SJCRH30 (cell line): ENCODE measurements around the gene FAM181A. TPM values are rescaled to one million over a fixed set of nuclear protein-coding genes. Genes with fewer than 3 reads are reported as not detected.

Experiments
- DNase-seq, 2 experiments: peaks; one replicate each; pipeline ENCODE4 v3.0.0-alpha.2; 2015 to 2020
- H3K27ac ChIP-seq: fragments of 250-450 bp; sonication (Bioruptor Pico); 2 replicates; pipeline ENCODE4 v1.5.1; 2020; ENCODE audit warnings: mild to moderate bottlenecking, moderate library complexity
- H3K27me3 ChIP-seq: fragments of 250-450 bp; sonication (Bioruptor Pico); 2 replicates; pipeline ENCODE4 v1.5.1; 2020; ENCODE audit warnings: mild to moderate bottlenecking, moderate library complexity
- H3K36me3 ChIP-seq: fragments of 250-450 bp; sonication (Bioruptor Pico); 2 replicates; pipeline ENCODE4 v1.5.1; 2020; ENCODE audit warnings: mild to moderate bottlenecking, moderate library complexity
- H3K4me1 ChIP-seq: fragments of 250-450 bp; sonication (Bioruptor Pico); 2 replicates; pipeline ENCODE4 v1.5.1; 2020; ENCODE audit warnings: mild to moderate bottlenecking, moderate library complexity
- H3K4me3 ChIP-seq: fragments of 250-450 bp; sonication (Bioruptor Pico); 2 replicates; pipeline ENCODE4 v1.5.1; 2020; ENCODE audit warnings: mild to moderate bottlenecking, moderate library complexity
- H3K9me3 ChIP-seq: fragments of 250-450 bp; sonication (Bioruptor Pico); replicated peaks from 2 replicates; pipeline ENCODE4 v1.5.1; 2020; ENCODE audit warnings: mild to moderate bottlenecking, moderate library complexity
- total RNA-seq: library from RNA; depleted of rRNA; stranded (reverse); fragments of >200 nt; shearing (Covaris generic); gene quantifications from 2 replicates; pipeline ENCODE4 v1.2.3, GENCODE V29; 2014

Gene FAM181A
- total RNA-seq, 1 experiment from 2014 or later, result not detected

DNA sequence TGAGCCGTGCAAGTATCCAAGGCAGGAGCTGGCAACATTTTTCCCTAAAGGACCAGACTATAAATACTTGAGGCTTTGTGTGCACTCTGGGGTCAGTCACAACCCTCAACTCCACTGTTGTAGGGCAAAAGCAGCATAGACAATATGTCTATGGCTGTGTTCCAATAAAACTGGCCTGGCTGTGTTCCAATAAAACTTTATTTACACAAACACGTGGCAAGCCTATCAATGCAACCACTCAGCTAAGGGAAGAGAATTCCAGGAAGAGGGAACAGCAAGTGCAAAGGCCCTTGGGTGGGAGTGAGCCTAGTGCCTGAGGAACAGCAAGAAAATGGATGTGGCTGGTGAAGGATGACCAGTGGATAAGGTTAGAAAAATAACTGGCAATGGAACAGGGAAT, 11.3 kb upstream of the FAM181A start:
- H3K27ac ChIP-seq, result no peak overlapping the region
- H3K4me1 ChIP-seq, result no peaks in the 10 kb centered on the region
- no peak for DNase-seq
- no peak overlapping the region for H3K4me3 ChIP-seq
- no peaks in the 10 kb centered on the region for H3K36me3 ChIP-seq
- H3K9me3 ChIP-seq, result no peaks in the 10 kb centered on the region
- H3K27me3 ChIP-seq, result no peaks in the 10 kb centered on the region

DNA sequence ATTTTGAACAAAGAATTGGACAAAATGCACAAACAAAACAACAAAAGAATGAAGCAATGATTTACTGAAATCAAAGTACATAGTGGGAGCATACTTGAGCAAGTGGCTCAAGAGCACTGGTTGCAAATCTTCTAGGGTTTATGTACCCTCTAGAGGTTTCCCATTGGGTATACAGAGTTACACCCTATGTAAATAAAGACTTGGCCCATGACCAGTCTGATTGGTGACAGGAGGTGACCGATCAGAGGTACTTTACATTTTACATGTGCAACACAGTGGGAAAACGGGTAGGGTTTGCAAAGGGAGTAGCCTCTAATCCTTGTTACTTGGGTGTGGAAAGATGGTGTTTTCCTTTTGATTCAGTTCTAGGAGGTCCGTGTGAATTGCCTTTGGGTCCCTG, 10.6 kb upstream of the FAM181A start:
- Histone ChIP-seq H3K9me3 (no peaks in the 10 kb centered on the region), H3K4me3 (no peak overlapping the region), H3K4me1 (no peaks in the 10 kb centered on the region), H3K27me3 (no peaks in the 10 kb centered on the region), H3K36me3 (no peaks in the 10 kb centered on the region), H3K27ac (no peak overlapping the region)
- DNase-seq, result no peak

DNA sequence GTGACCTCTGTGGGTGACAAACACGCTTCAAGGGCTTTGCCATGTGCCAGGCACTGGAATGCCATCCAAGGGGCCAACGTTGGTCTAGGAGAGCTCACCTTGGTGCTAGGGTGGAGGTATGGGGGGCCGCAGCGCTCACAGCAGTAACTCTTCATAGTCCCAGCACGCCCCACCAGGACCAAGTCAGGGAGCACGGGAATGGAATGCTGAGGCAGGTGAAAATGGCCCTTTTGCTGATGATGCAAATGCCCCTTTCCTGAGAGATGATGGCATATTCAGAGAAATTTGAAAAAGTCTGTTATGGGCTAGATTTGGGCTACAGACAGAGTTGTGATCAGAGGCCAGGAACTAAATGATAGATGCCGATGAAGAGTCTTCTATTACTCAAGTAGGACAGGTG, 10.0 kb upstream of the FAM181A start:
- no peaks in the 10 kb centered on the region for H3K36me3 ChIP-seq
- no peak overlapping the region for H3K4me3 ChIP-seq
- H3K4me1 ChIP-seq, result no peaks in the 10 kb centered on the region
- H3K9me3 ChIP-seq, result no peaks in the 10 kb centered on the region
- no peaks in the 10 kb centered on the region for H3K27me3 ChIP-seq
- H3K27ac ChIP-seq, result no peak overlapping the region
- DNase-seq, result no peak

DNA sequence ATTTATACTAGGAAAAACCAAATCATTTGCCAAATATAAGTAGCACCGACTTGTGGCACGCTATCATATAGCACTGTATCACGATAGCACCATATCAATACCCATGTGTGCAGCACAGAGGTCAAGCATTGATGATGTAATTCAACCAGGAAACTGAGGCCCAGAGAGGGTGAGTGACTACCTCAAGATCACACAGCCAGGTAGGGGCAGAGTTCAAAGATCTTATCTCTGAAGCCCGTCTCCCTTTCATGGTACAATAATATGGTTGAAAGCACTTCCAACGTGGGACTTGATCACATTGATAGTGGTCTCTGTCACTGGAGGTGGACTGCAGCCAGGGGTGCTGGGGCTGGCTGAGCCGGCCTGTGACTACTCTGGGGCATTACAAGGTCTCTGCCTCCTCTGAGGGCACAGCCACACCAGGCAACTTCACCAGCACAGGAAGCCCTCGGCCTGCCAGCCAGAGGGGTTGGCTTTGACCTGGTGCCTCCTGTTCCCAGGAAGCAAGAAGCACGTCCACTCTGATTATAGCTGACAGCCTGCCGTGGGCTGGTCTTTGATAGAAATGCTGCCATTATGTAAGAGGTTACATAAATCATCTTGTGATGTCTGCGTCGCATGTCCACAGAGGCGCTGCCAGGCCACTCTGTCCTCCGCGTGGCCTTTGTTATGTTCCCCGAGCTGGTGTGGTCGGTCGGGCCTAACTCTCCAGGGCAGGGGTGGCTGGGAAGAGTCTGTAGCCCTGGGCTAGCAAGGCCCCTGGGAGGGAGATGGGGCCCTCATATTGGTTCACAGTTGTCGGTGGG, 5.9 kb upstream of the FAM181A start:
- H3K9me3 ChIP-seq, result no peaks in the 10 kb centered on the region
- no peak overlapping the region for H3K4me3 ChIP-seq
- no peak for DNase-seq
- no peaks in the 10 kb centered on the region for H3K4me1 ChIP-seq
- no peaks in the 10 kb centered on the region for H3K36me3 ChIP-seq
- no peaks in the 10 kb centered on the region for H3K27me3 ChIP-seq
- H3K27ac ChIP-seq, result no peak overlapping the region

DNA sequence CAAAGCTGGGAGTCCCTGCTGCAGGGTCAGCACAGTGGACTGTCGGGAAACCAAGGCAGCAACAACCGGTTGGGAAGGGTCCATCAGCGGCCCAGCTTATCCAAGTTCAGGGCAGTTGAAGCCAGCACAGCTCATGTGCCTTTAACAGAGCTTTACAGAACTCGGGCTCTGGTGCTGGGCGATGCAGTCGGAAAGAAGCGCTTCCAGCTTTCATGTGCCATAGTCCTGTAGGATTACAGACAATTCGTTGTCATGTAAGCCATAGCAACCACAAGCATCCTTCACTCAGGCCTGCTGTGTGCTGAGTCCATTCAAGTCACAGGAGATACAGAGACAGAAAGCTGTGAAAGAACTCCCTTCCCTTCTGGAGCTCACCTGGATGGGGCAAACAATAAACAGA, 3.5 kb upstream of the FAM181A start:
- H3K4me3 ChIP-seq, result no peak overlapping the region
- H3K27me3 ChIP-seq, result no peaks in the 10 kb centered on the region
- no peaks in the 10 kb centered on the region for H3K9me3 ChIP-seq
- no peaks in the 10 kb centered on the region for H3K36me3 ChIP-seq
- no peak for DNase-seq
- no peaks in the 10 kb centered on the region for H3K4me1 ChIP-seq
- no peak overlapping the region for H3K27ac ChIP-seq

DNA sequence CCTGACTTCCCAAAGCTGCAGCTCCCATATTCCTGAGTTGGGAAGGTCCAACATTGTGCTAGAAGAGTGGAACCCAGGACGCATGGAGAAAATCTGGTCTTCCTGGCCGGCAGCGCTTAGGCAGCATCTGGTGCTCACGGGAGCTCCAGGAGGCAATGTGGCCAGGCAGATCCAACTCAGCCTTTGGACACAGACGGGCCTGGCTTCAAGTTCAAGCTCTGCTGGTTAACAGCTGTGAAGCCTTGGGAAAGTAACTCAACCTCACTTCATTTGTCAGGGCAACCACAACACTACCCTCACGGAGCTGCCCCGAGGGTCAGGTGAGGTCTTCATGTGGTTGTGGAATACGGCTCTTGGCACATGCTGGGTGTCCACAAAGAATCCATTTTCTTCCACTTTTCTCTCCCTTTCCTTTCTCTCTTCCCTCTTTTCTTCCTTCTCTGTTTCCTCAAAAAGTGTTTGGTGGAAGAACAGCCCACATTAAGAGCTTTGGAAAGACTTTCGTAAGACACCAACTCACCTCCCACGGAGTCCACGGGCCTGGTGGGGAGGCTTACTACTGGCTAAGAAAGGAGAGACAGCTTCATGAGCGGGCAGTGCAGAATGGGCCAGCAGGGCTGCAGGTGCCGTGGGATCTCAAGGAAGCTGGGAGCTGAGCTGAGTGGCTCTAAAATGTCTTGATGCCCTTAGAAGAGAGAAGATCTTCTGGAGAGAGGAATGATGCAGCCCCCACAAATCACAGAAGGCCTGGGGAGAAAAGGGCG, 2.4 kb upstream of the FAM181A start:
- Histone ChIP-seq H3K9me3 (no peaks in the 10 kb centered on the region), H3K27ac (no peak overlapping the region), H3K36me3 (no peaks in the 10 kb centered on the region), H3K27me3 (no peaks in the 10 kb centered on the region), H3K4me3 (no peak overlapping the region), H3K4me1 (no peaks in the 10 kb centered on the region)
- DNase-seq, result no peak

DNA sequence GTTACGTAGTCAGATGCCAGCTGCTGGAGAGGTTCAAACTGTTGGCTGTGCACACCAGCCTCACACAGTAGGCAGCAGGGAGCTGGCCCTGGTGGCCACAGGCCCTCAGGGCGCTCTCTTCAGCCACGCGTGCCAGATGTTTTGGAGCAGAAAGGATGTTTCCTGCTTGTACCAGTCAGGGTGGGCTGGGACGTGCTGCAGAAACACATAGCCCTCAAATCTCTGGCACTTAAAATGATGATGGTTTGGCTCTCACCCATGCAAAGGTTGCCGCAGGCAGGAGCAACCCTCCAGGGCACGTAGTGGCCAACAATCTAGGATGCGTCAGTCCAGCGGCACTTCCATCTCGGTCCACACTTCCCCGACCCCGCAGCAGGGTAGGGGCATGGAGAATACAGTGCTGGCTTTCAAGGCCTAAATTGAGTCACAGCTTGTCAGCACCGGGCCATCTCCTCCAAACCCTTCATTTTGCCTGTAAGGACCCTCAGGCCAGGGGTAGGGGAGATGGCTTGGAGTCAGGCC, 1.7 kb upstream of the FAM181A start:
- no peaks in the 10 kb centered on the region for H3K9me3 ChIP-seq
- H3K27me3 ChIP-seq, result no peaks in the 10 kb centered on the region
- no peak overlapping the region for H3K27ac ChIP-seq

DNA sequence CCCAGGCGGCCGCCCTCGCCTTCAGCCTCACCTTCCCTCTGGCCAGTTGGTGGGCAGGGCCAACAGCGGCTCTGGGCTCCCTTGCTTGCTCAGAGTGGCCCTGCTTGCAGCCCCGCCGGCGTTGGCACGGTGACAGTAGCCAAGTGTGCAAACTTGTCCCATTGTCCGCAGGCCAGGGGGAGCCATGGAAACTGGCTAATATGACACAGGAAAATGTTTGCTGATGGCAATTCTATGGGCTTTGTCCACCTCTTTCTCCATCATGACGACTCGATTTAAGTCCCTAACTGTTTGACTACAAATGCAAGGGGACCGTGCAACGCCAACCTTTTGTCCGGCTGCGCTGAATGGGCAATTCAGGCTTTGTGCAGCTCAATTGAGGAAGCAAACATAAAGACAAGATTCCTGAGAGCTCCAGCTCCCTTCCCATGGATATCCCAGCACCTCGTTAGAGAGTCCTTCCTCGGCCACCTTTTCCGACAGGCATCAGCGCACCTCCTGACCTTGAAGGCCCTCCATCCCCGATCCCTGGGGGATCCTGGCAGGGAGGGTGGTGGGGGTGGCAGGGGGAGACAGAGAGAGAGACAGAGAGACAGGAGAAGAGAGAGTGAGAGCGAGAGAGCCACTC, 785 bp upstream of the FAM181A start:
- Histone ChIP-seq H3K9me3 (no peaks in the 10 kb centered on the region), H3K4me1 (no peaks in the 10 kb centered on the region), H3K27me3 (no peaks in the 10 kb centered on the region), H3K27ac (no peak overlapping the region), H3K4me3 (no peak overlapping the region), H3K36me3 (no peaks in the 10 kb centered on the region)
- no peak for DNase-seq

More for the DNA sequence above, 1.7 kb upstream of the FAM181A start:
- no peak for DNase-seq
- Histone ChIP-seq H3K4me3 (no peak overlapping the region), H3K36me3 (no peaks in the 10 kb centered on the region), H3K4me1 (no peaks in the 10 kb centered on the region)

DNA sequence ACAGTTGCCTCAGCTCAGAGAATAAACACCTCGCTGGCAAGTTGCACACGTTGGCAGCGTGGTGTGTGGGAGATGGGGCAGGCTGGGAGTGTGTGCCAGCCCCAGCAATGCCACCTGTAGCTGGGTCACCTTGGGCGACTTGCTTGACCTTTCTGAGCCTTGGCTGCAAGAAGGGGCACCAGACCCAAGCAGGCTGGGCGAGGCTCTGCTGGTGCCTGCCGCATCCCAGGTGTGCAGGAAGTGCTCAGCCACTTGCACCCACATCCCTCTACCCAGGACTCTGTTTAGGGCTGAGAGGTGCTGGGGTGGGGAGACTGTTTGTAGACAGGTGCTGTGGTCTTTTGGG, 629 bp downstream of the FAM181A start:
- no peak for DNase-seq
- Histone ChIP-seq H3K9me3 (no peaks in the 10 kb centered on the region), H3K27me3 (no peaks in the 10 kb centered on the region), H3K4me1 (no peaks in the 10 kb centered on the region), H3K27ac (no peak overlapping the region), H3K4me3 (no peak overlapping the region), H3K36me3 (no peaks in the 10 kb centered on the region)

DNA sequence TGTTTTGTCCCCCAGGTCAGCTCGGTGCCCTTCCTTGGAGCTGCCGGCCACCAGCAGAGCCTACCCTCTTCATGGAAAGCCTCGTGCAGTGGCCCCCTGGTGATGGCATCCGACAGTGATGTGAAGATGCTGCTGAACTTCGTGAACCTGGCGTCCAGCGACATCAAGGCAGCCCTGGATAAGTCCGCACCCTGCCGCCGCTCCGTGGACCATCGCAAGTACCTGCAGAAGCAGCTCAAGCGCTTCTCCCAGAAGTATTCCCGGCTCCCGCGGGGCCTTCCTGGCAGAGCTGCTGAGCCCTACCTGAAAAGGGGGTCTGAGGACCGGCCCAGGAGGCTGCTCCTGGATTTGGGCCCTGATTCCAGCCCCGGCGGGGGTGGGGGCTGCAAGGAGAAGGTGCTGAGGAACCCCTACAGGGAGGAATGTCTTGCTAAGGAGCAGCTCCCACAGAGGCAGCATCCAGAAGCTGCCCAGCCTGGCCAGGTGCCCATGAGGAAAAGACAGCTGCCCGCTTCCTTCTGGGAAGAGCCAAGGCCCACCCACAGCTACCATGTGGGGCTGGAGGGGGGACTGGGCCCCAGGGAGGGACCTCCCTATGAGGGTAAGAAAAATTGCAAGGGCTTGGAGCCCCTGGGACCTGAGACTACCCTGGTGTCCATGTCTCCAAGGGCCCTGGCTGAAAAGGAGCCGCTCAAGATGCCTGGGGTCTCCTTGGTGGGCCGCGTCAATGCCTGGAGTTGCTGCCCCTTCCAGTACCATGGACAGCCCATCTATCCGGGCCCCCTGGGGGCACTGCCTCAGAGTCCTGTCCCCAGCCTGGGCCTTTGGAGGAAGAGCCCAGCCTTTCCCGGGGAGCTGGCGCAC, 1.3 kb downstream of the FAM181A start:
- H3K4me3 ChIP-seq, result no peak overlapping the region
- H3K4me1 ChIP-seq, result no peaks in the 10 kb centered on the region
- H3K27ac ChIP-seq, result no peak overlapping the region
- no peaks in the 10 kb centered on the region for H3K9me3 ChIP-seq
- peak in 1 of 2 experiments; percentile 21 for DNase-seq
- no peaks in the 10 kb centered on the region for H3K27me3 ChIP-seq
- H3K36me3 ChIP-seq, result no peaks in the 10 kb centered on the region

DNA sequence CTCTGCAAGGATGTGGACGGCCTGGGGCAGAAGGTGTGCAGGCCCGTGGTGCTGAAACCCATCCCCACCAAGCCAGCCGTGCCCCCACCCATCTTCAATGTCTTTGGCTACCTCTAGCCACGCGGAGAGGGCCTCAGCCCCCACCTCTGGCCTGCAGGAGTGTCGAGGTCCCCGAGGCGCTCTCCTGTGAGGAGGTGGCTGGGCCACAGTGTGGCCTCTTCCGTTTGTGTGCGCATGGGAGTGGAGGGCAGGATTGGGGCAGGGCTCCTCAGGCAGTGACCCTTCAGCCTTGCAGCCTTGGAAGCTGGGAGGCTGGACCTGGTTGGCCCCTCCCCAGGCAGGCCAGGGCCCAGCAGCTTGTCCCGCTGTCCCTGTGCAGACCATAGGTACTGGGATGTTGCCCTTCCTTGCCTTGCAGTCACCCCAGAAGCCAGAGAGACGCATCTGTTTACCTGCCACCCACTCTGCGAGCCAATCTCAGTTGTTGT, 1.9 kb downstream of the FAM181A start:
- no peak overlapping the region for H3K27ac ChIP-seq
- no peaks in the 10 kb centered on the region for H3K36me3 ChIP-seq
- no peaks in the 10 kb centered on the region for H3K9me3 ChIP-seq
- no peaks in the 10 kb centered on the region for H3K27me3 ChIP-seq
- DNase-seq, result no peak
- H3K4me3 ChIP-seq, result no peak overlapping the region
- no peaks in the 10 kb centered on the region for H3K4me1 ChIP-seq

DNA sequence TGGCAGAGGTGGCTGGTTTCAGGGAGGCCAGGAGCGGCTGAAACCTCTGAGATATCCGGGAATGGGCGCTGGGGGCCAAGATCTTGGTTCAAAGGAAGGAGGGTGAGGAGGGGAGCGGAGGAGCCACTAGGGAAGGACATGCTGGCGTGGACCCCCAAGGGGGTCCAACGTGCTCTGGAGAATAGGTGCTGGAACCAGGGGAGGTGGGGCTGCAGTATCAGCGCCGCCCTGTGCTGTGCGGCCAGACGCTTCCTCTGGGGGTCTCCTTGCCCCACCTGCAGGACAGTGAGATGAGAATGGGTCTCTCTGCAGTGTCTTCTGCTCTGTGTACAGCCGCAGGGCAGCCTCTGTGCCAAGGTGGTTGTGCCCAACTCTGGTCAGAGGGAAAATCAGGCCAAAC, 2.5 kb downstream of the FAM181A start:
- Histone ChIP-seq H3K4me3 (no peak overlapping the region), H3K9me3 (no peaks in the 10 kb centered on the region), H3K27me3 (no peaks in the 10 kb centered on the region), H3K27ac (no peak overlapping the region), H3K4me1 (no peaks in the 10 kb centered on the region), H3K36me3 (no peaks in the 10 kb centered on the region)
- DNase-seq, result no peak

DNA sequence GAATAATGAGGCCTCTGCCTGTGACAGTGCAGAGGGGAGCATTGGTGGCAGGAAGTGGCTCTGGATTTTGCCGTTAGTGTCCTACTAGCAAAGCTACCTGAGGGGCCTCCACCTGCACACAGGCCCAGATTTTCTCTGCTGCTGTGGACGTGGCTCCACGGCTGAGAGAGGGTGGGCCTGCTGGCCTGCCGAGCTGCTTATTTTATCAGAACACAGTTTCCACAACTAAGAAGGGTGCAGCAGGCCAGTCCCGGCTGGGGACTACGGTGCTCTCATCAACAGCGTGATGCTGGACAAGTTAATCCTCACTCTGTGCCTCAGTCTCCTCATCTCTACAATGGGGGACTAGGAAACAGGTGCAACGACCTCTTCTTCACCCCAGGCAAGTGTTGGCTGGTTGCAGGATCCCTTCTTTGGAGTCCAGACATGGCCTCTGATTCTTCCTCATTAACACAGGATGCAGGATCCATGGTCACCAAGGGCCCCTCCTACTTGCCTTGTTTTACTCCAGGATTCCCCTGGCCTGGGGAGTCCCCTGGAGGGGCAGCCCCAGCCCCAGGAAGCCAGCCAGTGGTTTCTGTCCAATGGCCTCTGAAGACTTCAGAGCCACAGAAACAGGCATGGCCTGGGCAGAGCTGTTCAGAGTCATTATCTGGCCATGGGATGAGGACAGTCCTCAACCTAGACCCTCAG, 3.3 kb downstream of the FAM181A start:
- H3K36me3 ChIP-seq, result no peaks in the 10 kb centered on the region
- H3K27ac ChIP-seq, result no peak overlapping the region
- DNase-seq, result no peak
- H3K4me3 ChIP-seq, result no peak overlapping the region
- no peaks in the 10 kb centered on the region for H3K9me3 ChIP-seq
- H3K27me3 ChIP-seq, result no peaks in the 10 kb centered on the region
- no peaks in the 10 kb centered on the region for H3K4me1 ChIP-seq

DNA sequence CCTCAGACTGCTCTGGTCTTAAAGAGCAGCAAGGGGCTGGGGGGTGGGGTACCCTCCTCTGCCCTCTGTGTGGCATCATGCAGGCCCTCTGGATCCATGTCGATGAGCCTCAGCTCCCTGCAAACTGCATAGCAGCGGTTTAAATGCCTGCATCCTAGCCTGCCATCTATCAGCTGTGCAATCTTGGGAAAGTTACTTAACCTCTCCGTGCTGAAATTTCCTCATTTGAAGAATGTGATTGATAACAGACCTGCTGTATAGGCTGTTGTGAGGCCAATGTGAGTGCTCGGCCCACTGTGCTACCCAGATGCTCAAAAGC, 3.8 kb downstream of the FAM181A start:
- H3K4me1 ChIP-seq, result no peaks in the 10 kb centered on the region
- H3K4me3 ChIP-seq, result no peak overlapping the region
- H3K9me3 ChIP-seq, result no peaks in the 10 kb centered on the region
- no peak overlapping the region for H3K27ac ChIP-seq
- H3K27me3 ChIP-seq, result no peaks in the 10 kb centered on the region
- no peaks in the 10 kb centered on the region for H3K36me3 ChIP-seq
- no peak for DNase-seq
